ENCODE results near the gene PSMD14. TPM values are rescaled to one million over a fixed set of nuclear protein-coding genes. Genes with fewer than 3 reads are reported as not detected.

The PSMD14 gene
- total RNA-seq, 1 experiment from 2014 or later, result 93.7 TPM

GRCh38 chr2:161384864-161385263 is 76.6 kb downstream of the PSMD14 start:
- no TSS peak for BruUV-seq (replicated peaks)
- CTCF ChIA-PET, result no interaction called here
- in situ Hi-C loops (cut with HindIII; ENCODE audit: low pct_unique_long_range_greater_than_20kb, low sequenced_read_pairs) (no loop called here), intact Hi-C loops (cut with micrococcal nuclease; ENCODE audit: unreplicated experiment) (no loop called here)
- H3K9me3 ChIP-seq (ENCODE audit: control insufficient read depth, insufficient read depth, low read depth, low read length), result no peaks in the 10 kb centered on the region
- H3K36me3 ChIP-seq (ENCODE audit: control insufficient read depth, insufficient read depth, low read length), result peaks cover 10% of the 10 kb centered on the region; the same call in 1 of the 2 replicates
- TF ChIP-seq TCF7L2 (IDR thresholded peaks at IDR 0.05; ENCODE audit: low read depth, low read length) (no peak), POLR2AphosphoS5 (IDR thresholded peaks at IDR 0.05; ENCODE audit: low read depth, low read length) (no peak), CTCF (IDR thresholded peaks at IDR 0.05) (no peak), REST (IDR thresholded peaks at IDR 0.05; ENCODE audit: insufficient read depth in 1 of 2, low read depth in 2 of 2, low read length in 1 of 2) (no peak), SIN3A (IDR thresholded peaks at IDR 0.05; ENCODE audit: borderline replicate concordance, insufficient read depth, low read depth, low read length) (no peak)
- no peaks in the 10 kb centered on the region for H3K27me3 ChIP-seq (ENCODE audit: control insufficient read depth, insufficient read depth, low read length)
- no peaks in the 10 kb centered on the region; the same call in 1 of the 2 replicates for H3K4me1 ChIP-seq (ENCODE audit: control insufficient read depth, insufficient read depth, low read length)
- ATAC-seq (no peak), DNase-seq (ENCODE audit: low read depth, low spot score) (no peak)
- H3K4me3 ChIP-seq (ENCODE audit: low read depth in 2 of 2, low read length in 2 of 2), result no peak overlapping the region
- POLR2A ChIA-PET, result no interaction called here
- no peak overlapping the region for H3K27ac ChIP-seq (ENCODE audit: low read length)

- ATAC-seq, result no peak
- TF ChIP-seq REST (IDR thresholded peaks at IDR 0.05; ENCODE audit: insufficient read depth in 1 of 2, low read depth in 2 of 2, low read length in 1 of 2) (no peak), POLR2AphosphoS5 (IDR thresholded peaks at IDR 0.05; ENCODE audit: low read depth, low read length) (no peak), TCF7L2 (IDR thresholded peaks at IDR 0.05; ENCODE audit: low read depth, low read length) (no peak), SIN3A (IDR thresholded peaks at IDR 0.05; ENCODE audit: borderline replicate concordance, insufficient read depth, low read depth, low read length) (no peak), CTCF (IDR thresholded peaks at IDR 0.05) (no peak)
- Histone ChIP-seq H3K27ac (ENCODE audit: low read length) (no peak overlapping the region), H3K4me1 (ENCODE audit: control insufficient read depth, insufficient read depth, low read length) (no peaks in the 10 kb centered on the region; the same call in 1 of the 2 replicates), H3K9me3 (ENCODE audit: control insufficient read depth, insufficient read depth, low read depth, low read length) (no peaks in the 10 kb centered on the region), H3K27me3 (ENCODE audit: control insufficient read depth, insufficient read depth, low read length) (no peaks in the 10 kb centered on the region), H3K36me3 (ENCODE audit: control insufficient read depth, insufficient read depth, low read length) (peaks cover 15% of the 10 kb centered on the region; the same call in 1 of the 2 replicates), H3K4me3 (ENCODE audit: low read depth in 2 of 2, low read length in 2 of 2) (no peak overlapping the region)
- intact Hi-C loops (cut with micrococcal nuclease; ENCODE audit: unreplicated experiment), result no loop called here
- BruUV-seq (replicated peaks), result no TSS peak
- in situ Hi-C loops (cut with HindIII; ENCODE audit: low pct_unique_long_range_greater_than_20kb, low sequenced_read_pairs), result no loop called here
- no peak for DNase-seq (ENCODE audit: low read depth, low spot score)
- ChIA-PET POLR2A (no interaction called here), CTCF (no interaction called here)
These were observed 78.1 kb downstream of the PSMD14 start for GRCh38 chr2:161386228-161386824.

All from Panc1 (cell line).